Fibroblast of skin of right quadriceps (primary cell): ENCODE data around the gene ABHD16B.
A peak's percentile ranks its signal among the peaks of the same experiment; 100 is the strongest.

Experiments used
- DNase-seq: peaks from one replicate; pipeline ENCODE4 v3.0.0-alpha.2; 2013

ABHD16B gene

DNA sequence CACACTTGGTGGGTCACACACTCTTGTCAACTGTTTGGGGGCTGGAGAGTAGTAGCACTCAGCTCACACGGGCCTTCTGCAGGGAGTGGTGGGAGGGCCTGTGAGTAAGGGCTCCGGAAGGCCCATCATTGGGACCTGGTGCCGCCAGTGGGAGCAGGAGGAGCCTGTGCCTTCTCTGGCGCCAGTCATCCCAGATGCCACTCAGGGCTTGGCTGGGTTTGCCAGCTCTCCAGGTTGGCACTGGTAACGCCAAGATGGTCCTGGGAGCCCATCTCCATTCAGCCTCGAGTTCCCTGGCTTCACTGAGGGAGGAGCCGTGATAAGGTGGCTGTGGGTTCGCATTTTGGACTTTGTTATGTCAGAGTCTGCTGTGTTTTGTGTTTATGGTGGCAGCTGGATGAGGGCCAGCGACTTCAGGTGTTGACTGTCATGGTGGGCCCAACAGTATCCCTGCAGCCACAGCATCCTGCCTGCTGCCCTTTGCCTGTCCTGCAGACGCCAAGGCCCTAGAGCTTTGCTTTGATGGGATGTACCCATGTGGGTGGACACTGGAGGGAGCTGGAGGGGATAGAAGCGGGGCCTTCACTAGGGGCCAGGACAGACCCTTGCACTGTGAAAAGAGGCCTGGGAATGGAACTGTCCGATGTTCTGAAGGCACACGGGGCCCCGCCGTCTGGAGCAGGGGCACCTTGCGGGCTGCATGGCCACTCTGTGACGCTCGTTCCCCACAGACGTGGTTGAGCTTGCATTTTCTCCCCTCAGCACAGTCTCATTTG is 20.3 kb downstream of the ABHD16B start:
- no peak for DNase-seq

DNA sequence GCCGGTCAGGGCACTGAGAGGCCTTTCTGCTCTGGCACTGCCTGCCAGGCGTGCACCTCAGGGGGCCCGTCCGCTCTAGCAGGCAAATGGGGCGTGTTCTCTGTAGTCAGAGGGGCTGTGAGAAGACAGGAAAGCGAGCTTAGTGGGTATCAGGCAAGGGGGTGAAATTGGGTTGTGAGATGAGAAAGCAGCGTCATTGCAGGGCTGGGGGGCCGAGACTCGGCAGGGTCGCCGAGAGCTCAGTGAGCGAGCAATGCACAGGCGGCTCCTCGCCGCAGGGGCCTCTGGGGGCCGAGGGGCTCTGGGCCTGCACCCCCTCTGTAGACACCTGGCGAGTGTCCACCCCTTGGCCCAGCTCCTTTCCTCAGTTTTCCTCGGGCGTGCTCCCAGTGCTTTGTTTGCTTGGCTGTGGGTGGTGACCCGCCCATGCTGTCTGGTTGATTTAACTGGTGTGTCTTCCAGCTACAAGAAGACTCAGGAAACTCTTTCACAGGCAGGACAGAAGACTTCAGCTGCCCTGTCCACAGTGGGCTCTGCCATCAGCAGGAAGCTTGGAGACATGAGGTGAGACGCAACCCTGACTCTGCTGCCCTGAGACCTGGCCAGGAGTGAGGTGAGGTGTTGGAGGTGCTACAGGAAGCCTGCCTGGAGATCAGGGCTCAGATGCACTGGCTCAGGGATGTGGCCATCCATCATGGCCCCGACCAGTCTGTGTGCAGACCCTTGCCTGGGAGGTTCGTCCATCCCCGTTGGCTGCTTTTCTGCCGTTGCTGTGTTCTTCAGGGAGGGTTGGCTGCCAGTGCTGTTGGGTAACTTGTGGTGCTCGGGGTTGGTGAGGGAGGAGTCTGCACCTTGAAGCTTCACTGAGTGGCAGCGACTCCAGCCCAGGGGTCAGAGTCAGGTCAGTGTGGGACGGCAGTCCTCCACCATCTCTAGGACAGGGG is 21.2 kb downstream of the ABHD16B start:
- no peak for DNase-seq

DNA sequence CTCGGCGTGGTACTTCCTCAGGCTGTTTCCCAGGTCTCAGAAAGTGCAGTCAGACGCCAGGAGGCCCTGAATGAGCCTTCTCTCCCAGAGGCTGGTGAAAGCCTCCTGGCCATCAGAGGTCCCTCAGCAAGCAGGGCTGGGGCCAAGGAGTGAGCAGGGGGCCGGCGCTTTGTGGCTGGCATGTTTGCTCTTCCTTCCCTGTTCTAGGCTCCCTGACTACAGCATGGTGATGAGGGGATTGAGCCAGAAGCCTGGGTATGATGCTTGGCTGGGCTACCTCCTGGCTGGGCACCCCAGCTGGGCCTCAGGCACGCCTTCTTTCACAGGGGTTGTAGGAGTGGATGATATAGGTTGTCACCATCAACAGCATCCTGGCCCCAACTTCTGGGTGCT is 21.9 kb downstream of the ABHD16B start:
- no peak for DNase-seq

DNA sequence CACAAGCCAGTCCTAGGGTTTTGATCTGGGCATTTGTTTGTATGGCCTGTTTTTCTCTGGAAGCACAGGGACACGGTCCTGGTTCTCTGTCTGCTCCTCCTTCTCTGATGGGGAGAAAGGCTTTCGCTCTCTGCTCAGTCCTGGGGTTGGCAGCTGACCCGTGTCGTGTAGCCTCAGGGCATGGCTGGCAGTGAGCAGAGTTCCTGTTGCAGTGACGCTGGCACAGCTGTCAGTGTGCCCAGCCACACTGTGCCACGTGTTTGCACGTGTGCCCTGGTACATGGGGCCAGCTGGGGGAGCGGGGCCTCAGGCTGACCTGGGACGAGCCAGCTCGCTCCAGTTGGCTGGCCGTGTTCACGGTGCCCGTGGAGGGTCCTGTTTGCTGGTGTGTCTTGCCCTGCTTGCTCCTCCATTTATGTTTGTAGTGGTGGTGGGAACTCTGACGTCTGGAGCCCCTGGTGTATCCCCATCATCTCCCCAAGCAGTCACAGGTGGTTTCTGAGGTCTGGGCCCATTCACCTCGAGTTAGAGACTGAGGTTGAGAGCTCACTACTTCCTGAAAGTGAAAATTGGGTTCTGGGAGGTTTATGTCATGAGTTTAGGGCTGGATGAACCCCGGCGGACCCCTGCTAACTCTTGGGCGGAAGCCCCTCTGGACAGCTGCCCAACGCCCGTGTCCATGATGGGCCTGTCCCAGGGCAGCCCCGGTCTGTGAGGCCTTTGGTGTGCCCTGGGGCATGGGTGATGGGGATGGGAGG is 23.4 kb downstream of the ABHD16B start:
- DNase-seq = no peak

DNA sequence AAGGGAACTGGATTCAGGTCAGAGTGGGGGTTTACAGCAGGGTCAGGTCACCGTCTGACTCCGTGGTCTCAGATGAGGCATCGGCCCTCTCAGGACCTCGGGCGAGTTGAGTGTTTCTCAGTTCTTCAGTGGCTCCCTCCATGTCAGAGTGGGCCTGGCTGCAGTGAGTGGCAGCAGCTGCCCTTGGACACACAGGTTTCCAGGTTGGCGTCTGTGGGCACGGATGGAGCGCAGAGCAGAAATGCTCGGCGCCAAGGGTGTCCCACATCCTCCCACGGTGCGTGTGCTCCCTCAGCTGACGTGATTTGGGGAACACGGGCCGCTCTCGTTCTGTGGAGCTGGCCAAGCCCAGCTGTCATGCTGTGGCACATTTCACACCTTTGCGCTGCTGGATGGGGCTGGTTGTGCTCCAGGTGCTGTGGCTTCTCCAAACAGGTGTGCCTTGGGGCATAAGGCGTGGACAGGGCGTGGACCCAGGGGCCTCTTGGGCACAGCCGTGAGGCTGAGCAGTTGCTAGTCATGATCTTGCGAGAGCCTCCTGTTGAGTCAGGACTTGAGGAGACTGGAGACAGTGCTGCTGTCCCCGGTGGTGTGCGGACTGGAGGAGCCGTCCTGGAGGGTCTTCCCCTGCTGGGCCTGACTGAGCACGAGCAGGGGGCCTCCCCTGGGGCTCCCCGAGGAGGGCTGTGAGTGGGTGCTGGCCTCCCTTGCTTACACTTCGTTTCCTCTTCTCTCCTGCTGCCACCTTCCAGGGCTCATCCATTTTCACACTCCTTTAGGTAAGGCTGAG is 24.2 kb downstream of the ABHD16B start:
- no peak for DNase-seq

DNA sequence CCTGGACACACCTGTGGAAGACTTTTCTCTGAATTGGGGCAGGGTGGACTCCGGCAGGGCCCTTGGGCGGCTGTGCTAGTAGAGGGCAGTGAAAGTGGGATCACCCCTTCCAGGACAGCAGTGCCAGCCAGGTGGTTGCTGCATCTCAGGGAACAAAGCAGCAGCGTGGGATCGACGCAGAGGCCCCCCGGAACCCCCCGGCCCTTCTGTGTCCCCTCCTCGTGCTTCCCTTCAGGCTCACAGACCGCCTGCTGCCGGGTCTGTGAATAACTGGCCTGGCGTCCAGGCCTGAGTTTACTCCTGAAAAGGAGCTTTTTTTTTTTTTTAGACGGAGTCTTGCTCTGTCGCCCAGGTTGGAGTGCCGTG is 24.7 kb downstream of the ABHD16B start:
- no peak for DNase-seq

DNA sequence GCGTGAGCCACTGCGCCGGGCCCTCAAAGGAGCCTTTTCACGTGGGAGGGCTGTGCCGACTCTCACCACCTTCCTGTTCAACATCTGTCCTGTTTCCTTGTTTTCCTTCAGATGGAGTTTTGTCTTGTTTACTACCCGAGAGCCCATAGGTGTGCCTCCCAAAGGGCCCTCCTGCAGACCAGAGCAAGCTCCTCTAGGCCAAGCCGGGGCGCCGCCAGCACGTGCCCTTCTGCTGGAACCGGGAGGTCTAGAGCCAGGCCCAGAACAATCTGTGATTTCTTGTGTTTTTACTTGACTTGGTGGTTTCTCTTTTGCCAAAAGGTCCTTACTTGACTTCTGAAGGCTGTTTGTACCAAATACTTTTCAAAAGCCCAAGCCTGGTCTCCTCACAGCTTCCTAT is 25.6 kb downstream of the ABHD16B start:
- no peak for DNase-seq

DNA sequence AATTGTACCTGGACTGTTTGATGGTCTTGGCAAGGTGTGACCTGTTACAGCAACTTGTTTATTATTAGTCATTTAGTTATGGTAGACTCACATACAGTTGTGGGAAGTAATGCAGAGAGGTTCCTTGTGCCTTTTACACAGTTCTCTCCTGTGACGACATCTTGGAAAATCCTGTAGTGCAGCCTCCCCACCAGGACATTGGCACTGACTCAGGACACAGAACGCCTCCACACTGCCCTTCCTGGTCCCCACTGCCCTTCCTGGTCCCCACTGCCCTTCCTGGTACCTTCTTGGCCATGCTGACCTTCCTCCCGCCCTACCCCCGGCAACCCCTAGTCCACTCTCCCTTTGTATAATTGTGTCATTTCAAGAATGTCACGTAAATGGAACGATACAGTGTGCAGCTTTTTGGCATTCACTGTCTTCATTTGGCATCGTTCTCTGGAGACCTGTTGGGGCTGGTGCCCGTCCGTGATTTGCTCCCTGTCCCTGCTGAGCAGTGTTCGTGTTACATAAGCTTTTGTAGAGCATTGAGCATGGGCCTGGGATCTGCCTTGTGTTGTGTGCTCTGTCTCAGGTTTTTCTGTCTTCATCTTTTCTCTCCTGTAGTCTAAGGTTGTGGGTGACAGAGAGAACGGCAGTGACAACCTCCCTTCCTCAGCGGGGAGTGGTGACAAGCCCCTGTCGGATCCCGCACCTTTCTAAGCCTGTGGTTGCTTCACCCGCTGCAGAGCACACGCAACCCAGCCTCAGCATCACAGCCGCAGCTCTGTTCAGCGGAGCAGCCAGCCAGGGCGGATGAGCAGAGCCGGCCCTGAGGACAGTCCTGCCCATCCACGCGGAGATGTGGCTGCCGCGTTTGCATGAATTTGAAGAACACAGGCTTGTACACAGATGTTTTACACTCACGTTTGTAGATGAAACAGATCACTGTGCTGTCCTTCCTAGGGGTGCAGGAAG is 28.2 kb downstream of the ABHD16B start:
- DNase-seq = no peak

DNA sequence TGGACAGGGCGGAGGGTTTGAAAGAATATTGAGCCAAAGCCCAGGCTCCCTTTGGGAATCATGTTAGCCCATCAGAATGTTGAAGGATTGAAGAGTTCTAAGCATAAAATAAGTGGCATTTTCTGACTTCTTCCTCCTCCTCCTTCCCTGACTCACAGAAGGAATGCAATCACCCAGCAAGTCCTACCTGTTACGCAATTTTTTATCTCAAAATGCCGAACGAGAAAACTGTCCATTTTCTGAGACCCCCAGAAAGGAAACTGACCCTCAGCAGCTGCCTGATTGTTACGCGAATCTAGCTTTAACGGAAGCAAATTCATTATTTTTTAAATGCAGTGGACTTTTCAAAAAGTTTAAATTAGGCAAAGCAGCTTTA is 28.9 kb downstream of the ABHD16B start:
- DNase-seq = no peak

DNA sequence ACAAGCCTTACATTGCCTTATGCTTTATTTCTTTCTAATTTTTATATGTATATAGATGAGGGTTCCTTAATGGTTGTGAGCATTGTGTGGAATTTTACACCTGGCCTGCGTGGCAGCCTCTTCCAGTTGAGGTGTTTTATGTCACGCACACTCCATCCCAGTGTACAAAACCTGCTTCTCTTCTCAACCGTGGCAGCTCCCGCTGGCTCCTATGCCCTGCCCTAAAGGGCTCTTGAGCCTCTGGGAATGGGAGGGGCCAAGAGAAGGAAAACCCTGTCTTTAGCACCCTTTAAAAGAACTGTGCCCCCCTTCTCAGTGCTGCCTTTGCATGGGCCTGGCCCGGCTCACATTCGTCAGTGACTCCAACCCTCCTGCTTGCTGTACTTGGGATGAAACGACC is 29.3 kb downstream of the ABHD16B start:
- DNase-seq = no peak

DNA sequence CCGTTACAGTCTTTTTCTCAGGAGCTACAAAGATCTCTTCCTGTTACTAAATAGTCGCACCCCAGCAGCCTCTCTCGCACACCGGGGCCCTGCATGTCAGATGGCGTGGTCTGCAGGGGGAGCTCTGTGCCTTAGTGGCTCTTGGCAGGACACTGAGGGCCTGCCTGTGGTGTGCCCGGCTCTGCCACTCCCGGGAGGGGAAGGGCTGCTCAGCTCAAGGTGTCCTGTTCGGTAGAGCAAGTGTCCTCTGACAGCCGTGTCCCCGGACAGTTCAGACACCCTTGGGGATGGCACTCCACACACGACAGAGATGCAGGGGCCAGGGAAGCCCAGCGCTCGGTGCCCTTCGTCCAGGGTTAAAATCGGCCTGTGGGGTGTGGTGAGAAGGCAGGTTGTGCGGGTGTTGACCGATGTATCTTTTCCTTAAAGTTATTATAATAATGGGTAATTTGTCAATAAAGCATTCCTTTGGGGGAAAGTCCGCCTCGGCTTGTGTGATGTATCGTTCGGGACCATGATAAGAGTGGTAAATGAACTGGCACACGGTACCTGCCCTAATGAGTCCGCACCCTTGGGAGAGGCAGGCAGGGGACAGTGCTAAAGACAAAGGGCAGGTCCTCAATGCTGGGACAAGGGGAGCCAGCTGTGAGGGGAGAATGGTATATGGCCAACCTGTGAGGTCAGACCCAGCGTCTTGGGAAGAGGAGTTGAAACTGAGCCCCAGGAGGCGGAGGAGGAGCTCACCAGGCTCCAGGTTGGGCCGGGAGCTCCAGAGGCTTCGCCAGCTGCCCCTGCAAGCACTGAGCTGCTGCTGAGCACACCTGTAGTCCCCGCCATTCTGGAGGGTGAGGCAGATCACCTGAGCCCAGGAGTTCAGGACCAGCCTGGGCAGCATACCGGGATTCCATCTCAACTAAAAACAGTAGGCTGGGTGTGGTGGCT is 30.0 kb downstream of the ABHD16B start:
- no peak for DNase-seq

DNA sequence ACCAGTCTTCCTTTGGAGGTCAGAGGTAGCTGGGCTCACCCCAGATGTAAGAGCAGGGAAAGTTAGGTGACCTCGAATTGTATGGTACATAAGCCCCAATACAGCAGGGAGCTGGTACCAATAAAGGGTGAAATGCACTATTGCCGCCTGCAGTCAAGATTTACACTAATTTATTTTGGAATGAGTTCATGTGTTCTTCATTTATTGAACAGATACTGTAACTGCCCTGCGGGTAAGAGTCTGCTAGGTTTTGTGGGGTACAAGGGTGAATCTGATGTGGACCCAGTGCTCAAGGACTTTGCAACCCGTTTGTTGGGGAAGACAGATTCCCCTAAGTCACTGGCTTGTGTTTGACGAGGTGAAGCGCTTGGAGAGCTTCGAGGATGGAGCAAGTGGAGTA is 31.1 kb downstream of the ABHD16B start:
- no peak for DNase-seq

DNA sequence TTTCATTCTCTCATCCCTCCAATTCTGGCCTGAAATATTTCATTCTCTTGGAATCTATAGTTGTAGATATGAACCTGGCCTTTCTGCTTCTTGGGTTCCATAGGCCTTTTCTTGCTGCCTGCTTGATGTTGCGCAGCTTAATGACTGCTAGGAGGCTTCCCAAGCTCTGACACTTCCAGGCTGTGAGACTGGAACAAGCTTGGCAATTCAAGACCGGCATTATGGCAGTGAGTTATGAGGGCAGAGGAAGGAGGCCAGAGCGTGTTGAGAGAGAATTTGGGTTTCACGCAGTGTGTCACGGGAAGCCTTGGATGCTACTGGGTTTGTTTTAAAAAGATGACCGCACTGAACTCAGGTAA is 32.7 kb downstream of the ABHD16B start:
- DNase-seq = no peak

DNA sequence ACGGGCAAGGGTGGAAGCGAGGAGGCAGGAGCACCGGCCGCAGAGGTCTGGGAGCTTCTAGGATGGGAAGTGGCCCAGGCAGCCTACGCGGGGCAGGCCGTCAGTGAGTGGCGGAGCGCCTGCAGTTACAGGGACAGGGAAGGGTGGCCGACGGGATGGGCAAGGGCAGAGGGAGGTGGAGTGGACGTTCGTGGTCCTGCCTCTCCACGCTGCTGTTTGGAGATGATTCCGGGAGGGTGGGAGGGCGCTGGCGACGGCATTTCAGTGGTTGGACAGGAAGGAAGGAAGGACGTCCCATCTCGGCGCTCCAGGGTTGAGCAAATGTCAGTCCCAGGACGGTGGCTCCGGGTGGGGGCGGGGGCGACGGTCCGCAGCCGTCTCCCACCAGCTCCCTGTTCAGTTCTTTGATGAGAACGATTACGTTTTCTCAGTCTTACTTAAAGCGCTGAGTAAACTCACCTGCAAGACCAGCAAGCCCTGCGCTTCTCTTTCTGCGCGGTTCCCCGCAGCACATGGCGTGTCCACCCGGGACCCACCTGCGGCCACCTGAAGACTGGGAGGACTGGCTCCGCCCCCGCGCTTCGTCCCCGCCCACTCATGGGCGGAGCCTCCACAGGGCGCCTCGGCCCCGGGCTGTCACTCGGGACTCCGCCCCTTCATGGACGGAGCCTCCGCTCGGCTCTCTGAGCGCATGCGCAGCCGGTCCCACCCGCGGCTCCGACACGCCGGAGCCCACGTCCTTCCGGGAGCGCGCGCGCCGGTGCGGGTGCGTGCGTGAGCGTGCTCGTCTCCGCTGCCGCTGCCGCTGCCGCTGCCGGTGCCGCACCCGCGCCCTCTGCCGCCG is 33.3 kb downstream of the ABHD16B start, which contains the start of gene DNAJC5:
DNAJC5 (plus strand) TSS at position 769 of the 844 bp plus-strand sequence. CDS start 33,220 bp downstream, outside the sequence.
- DNase-seq = peak; percentile 90

DNA sequence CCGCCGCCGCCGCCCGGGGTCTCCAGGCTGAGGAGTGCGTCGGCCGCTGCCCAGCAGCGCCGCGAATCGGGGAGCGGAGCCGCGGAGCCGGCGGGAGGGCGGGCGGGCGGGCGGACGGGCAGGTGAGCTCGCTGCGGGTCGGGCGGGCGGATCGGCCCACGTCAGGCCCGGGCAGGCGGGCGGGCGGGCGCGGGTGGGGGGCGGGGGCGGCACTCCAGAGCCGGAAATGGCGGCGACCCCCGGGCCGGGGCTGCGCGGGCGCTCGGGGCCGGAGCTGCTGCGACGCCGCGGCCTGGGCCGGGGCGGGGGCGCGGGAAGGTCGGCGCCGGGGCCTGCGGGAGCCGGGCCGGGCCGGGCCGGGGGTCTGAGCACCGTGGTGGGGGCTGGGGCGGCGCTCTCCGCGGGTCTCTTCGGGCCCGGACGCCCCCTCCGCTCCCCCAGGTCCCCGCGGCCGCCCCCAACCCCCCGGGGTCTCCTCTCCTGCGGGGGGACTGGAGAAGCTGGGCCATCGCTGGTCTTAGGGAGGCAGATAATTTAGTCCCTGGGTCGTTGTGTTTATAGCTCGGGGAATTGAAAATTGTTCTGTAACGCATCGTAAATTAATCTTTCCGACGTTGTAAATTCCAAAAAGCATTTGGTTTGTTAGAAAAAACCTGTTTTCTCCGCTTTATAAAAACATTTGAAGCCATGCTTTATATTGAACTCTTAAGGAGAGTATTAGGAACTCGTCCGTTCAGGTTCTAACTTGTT is 34.1 kb downstream of the ABHD16B start:
- no peak for DNase-seq

DNA sequence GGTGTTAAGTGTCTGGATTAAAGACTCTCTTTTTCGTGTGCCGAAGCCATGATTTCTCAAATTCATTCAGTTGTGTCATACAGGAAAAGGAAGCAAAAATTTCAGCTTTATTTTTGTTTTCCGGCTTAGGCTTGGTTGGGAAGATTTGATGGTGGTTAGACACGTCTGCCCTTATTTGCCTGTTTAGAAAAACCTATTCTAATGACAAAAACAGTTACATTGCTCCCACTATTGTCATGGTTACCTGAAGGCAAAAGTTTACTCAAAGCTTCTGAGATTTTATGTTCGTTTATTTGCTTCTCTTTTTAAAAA is 34.6 kb downstream of the ABHD16B start:
- DNase-seq = peak; percentile 11

DNA sequence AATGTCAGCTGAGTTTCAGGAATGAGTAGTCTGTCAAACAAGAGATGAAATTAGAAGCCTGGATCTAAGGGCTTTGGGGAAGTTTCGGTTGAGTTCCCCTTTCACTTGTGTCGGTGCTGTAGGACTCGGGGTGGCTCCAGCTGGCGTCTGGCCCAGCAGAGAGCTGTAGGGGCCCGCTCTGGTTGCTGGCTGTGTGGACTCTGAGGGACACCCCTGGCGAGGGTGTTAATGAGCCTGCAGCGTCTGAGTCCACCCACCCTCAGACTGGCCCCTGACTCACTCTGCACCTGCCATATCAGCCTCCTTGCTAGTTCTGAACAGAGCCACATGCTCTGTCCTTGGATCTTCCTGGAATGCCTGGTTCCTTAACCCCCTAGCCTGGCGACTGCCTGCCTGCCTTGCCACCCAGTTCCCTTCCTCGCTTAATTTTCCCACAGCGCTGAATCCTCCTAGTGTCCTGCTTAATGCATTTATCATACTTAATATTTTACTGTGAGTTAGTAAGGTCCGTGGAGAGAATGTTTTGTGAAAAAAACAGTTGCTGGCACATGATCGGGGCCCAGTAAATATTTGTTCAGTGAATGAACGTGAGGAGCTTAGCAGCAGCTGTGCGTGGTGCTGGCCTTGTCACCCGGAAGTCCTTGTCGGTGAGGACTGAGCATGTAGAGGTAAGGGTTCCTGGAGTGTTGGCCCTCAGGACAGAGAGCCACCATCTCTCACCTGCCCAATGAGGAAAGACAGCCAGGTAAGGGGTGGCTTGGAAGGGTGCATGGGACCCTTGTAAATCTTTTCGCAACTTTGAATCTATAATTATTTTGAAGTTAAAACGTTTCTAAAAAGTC is 35.2 kb downstream of the ABHD16B start:
- no peak for DNase-seq
